DND-41 (cell line): ENCODE measurements around the gene LRRN2.

Source experiments
- ATAC-seq: fragments of 200-7000 bp; cut with Tn5 transposase; 3 replicates; pipeline ENCODE4 v1.9.1; 2021; ENCODE audit warnings: low read depth; ENCODE audit not compliant: insufficient read depth
- DNase-seq: peaks from one replicate; pipeline ENCODE4 v3.0.0-alpha.2; 2020
- H2AFZ ChIP-seq: 2 replicates; pipeline ENCODE4 v1.6.0; 2012; ENCODE audit warnings: low read depth, low read length
- H3K27ac ChIP-seq: 2 replicates; pipeline ENCODE4 v1.5.1; 2012; ENCODE audit warnings: low read length, inconsistent platforms
- H3K27me3 ChIP-seq: fragments of 200-600 bp; sonication (generic); 2 replicates; pipeline ENCODE4 v1.6.0; 2012; ENCODE audit warnings: low read length, mild to moderate bottlenecking, inconsistent platforms; ENCODE audit not compliant: insufficient read depth, poor library complexity
- H3K36me3 ChIP-seq: 2 replicates; pipeline ENCODE4 v1.5.1; 2012; ENCODE audit warnings: low read length, inconsistent platforms; ENCODE audit not compliant: insufficient read depth
- H3K4me1 ChIP-seq: 2 replicates; pipeline ENCODE4 v1.5.1; 2012; ENCODE audit warnings: mild to moderate bottlenecking, low read length; ENCODE audit not compliant: insufficient read depth
- H3K4me2 ChIP-seq: 2 replicates; pipeline ENCODE4 v1.6.0; 2012; ENCODE audit warnings: mild to moderate bottlenecking, moderate library complexity, low read length, inconsistent platforms; ENCODE audit not compliant: insufficient read depth
- H3K4me3 ChIP-seq, 2 experiments: fragments of 200-600 bp in 1 of 2; shearing (Covaris generic) in 1 of 2; 2 replicates each; pipeline ENCODE4 v1.5.1; 2012 to 2016; ENCODE audit warnings: inconsistent platforms in 2 of 2, low read length in 2 of 2, mild to moderate bottlenecking in 2 of 2, low read depth in 1 of 2, moderate library complexity in 1 of 2
- H3K79me2 ChIP-seq: 2 replicates; pipeline ENCODE4 v1.6.0; 2012; ENCODE audit warnings: low read length, inconsistent platforms; ENCODE audit not compliant: insufficient read depth
- H3K9ac ChIP-seq: 2 replicates; pipeline ENCODE4 v1.6.0; 2012; ENCODE audit warnings: low read depth, mild to moderate bottlenecking, inconsistent platforms, low read length, moderate library complexity
- H3K9me3 ChIP-seq: 2 replicates; pipeline ENCODE4 v1.5.1; 2012; ENCODE audit warnings: low read length, moderate library complexity, mild to moderate bottlenecking, inconsistent platforms; ENCODE audit not compliant: insufficient read depth, severe bottlenecking
- H4K20me1 ChIP-seq: 2 replicates; pipeline ENCODE4 v1.6.0; 2012; ENCODE audit warnings: low read length; ENCODE audit not compliant: insufficient read depth
- EZH2 ChIP-seq: IDR thresholded peaks from 3 replicates; pipeline ENCODE4 v1.6.1; 2012; ENCODE audit warnings: borderline replicate concordance, low read depth, mild to moderate bottlenecking, moderate library complexity, low read length, inconsistent platforms; ENCODE audit not compliant: severe bottlenecking
- TF ChIP-seq, protein P1 (sequence below): IDR thresholded peaks from 2 replicates; pipeline ENCODE4 v1.5.1; 2012; ENCODE audit warnings: borderline replicate concordance, low read length, moderate library complexity, mild to moderate bottlenecking; ENCODE audit not compliant: poor library complexity, severe bottlenecking; ENCODE audit errors: extremely low read depth

LRRN2 gene

DNA sequence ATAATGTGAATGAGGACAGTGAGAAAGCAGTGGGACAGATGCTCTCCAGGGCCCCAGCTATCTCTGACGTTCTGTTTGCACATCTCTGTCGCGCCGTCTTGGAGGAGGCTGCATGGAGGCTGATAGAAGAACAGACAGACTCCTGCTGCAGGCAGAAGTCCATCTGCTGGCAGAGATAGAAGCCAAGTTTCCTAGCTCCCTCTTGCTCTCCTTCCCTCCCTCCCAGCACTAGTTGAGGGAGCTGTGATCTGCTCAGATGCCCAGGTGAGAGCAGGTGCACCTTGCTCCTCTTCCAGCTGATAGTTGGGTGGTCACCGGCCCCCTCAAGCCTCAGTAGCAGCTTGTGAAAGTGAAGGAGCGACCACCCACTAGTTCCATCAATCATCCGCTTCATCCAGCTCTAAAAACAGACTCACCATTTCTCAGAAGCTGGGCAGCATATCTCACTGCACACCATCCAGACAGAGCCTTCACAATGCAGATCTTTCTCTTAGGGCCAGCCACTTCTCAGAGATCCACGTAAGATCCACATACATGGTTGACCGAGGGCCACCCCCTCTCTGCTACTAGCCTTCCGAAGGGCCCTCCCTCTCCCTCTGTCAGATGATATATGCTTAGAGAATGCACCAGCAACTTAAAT, 12.9 kb downstream of the LRRN2 start:
- Histone ChIP-seq H3K9me3 (no peaks in the 10 kb centered on the region), H3K4me1 (no peaks in the 10 kb centered on the region), H3K4me3 (no peak overlapping the region), H3K27me3 (peaks cover 30% of the 10 kb centered on the region), H4K20me1 (no peaks in the 10 kb centered on the region), H3K79me2 (no peaks in the 10 kb centered on the region), H3K27ac (no peak overlapping the region), H3K4me2 (no peak overlapping the region), H2AFZ (no peak overlapping the region), H3K9ac (no peak overlapping the region), H3K36me3 (no peaks in the 10 kb centered on the region)
- DNase-seq, result no peak
- TF ChIP-seq, protein P1, sequence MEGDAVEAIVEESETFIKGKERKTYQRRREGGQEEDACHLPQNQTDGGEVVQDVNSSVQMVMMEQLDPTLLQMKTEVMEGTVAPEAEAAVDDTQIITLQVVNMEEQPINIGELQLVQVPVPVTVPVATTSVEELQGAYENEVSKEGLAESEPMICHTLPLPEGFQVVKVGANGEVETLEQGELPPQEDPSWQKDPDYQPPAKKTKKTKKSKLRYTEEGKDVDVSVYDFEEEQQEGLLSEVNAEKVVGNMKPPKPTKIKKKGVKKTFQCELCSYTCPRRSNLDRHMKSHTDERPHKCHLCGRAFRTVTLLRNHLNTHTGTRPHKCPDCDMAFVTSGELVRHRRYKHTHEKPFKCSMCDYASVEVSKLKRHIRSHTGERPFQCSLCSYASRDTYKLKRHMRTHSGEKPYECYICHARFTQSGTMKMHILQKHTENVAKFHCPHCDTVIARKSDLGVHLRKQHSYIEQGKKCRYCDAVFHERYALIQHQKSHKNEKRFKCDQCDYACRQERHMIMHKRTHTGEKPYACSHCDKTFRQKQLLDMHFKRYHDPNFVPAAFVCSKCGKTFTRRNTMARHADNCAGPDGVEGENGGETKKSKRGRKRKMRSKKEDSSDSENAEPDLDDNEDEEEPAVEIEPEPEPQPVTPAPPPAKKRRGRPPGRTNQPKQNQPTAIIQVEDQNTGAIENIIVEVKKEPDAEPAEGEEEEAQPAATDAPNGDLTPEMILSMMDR, result no peak
- TF ChIP-seq EZH2, result no peak
- no peak for ATAC-seq

DNA sequence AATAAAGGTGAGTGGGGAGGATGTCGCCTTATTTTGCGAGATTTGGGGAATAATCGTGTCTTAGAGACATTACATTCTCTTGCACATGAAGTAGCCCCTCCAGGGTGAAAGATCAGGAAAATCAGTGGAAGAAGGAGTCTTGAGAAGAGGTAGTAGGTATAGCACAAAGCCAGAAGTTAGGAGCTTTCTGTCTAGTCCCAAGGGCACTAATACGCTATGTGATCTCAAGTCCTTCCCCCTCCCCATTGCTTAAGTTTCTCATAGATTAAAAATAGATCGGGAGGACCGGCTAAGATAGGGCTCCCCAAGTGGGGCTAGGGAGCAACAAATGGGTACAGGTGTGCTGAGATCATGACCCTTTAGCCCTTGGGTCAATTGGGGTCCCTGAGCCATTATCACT, 13.5 kb downstream of the LRRN2 start:
- H3K4me3 ChIP-seq, result no peak overlapping the region
- peaks cover 33% of the 10 kb centered on the region for H3K27me3 ChIP-seq
- H3K4me1 ChIP-seq, result no peaks in the 10 kb centered on the region
- no peaks in the 10 kb centered on the region for H4K20me1 ChIP-seq
- H3K9ac ChIP-seq, result no peak overlapping the region
- H3K36me3 ChIP-seq, result no peaks in the 10 kb centered on the region
- H3K4me2 ChIP-seq, result no peak overlapping the region
- H3K27ac ChIP-seq, result no peak overlapping the region
- ATAC-seq (no peak), DNase-seq (no peak)
- TF ChIP-seq, protein P1, result no peak
- no peak for TF ChIP-seq EZH2
- H3K9me3 ChIP-seq, result no peaks in the 10 kb centered on the region
- no peak overlapping the region for H2AFZ ChIP-seq
- H3K79me2 ChIP-seq, result no peaks in the 10 kb centered on the region

DNA sequence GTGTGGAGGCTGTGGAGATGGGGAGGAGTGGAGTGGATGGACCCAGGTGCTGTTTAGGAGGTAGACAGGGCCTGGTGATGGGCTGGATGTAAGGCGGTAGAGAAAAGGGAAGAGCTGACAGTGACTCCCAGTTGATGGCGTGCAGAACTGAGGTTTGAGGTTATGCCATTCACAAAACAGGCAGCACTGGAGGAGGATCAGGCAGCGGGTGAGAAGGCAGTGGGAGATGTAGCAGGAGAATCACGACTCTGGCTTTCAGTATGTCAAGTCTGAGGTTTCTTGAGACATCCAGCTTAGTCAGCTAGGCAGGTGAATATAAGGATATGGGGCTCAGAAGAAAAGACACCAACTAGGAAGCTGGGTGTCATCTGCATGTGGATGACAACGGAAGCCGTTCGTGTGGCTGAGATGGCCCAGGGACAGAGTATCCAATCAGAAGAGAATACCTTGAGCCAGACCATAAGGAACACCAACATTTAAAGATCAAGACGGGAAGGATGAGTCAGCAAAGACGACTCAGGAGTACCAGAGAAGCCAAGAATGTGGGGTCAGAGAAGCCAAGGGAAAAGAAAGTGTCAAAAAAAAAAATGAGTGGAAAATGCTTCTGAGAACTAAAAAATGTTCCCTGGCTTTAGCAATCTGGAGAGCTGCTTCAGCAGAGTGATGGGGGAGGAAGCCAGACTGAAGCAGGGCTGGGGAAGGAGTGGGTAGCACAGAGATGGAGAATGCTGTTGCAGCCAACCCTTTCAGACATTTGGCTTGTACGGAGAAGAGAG, 15.2 kb downstream of the LRRN2 start:
- Histone ChIP-seq H3K27me3 (peaks cover 35% of the 10 kb centered on the region), H2AFZ (no peak overlapping the region), H3K4me2 (no peak overlapping the region), H3K9me3 (no peaks in the 10 kb centered on the region), H3K9ac (no peak overlapping the region), H3K79me2 (no peaks in the 10 kb centered on the region), H3K4me3 (no peak overlapping the region), H4K20me1 (no peaks in the 10 kb centered on the region), H3K36me3 (no peaks in the 10 kb centered on the region), H3K4me1 (no peaks in the 10 kb centered on the region), H3K27ac (no peak overlapping the region)
- DNase-seq (no peak), ATAC-seq (no peak)
- TF ChIP-seq, protein P1, result no peak
- TF ChIP-seq EZH2, result no peak
